Ovary (tissue), 3 donors: ENCODE measurements around the gene MARK2.

Experiments
- EP300 ChIP-seq: sonication (generic); formaldehyde crosslinking; IDR thresholded peaks from one replicate; pipeline ENCODE4 v1.6.1; 2017; ENCODE audit warnings: antibody characterized with exemption
- POLR2A ChIP-seq: fragments of 450-650 bp; IDR thresholded peaks from one replicate; pipeline ENCODE4 v1.6.1; 2017; ENCODE audit warnings: antibody characterized with exemption, mild to moderate bottlenecking, moderate library complexity
- TF ChIP-seq, protein P1 (sequence below), 3 donors: fragments of 450-650 bp in 2 of 3; fragments of 200-600 bp in 1 of 3; IDR thresholded peaks; one replicate each; pipeline versions ENCODE4 v1.5.1 to v1.8.0; 2016 to 2022; ENCODE audit warnings: antibody characterized with exemption in 3 of 3, mild to moderate bottlenecking in 1 of 3
- donor health status: DM: no; HTN: no; CAD: no.

DNA sequence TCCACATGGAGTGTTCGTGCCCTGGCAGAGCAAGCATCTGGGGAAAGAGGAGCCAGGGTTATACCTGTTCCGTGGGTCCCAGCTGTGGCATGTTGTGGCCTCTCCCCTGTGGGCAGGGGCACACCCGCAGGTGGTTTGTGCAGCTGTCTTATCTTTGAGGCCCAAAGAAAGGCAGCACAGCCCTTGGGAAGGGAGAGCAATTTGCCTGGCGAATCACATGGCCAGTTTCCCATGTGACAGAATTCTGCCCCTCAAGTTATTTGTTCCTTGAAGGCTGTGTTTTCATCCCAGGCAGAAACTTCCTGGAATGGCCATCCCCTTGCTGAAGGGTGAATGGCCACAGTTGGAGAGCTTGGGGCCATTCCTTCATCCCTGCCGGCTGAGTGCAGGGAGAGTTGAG lies 119.1 kb downstream of the MARK2 start:
- TF ChIP-seq, protein P1, sequence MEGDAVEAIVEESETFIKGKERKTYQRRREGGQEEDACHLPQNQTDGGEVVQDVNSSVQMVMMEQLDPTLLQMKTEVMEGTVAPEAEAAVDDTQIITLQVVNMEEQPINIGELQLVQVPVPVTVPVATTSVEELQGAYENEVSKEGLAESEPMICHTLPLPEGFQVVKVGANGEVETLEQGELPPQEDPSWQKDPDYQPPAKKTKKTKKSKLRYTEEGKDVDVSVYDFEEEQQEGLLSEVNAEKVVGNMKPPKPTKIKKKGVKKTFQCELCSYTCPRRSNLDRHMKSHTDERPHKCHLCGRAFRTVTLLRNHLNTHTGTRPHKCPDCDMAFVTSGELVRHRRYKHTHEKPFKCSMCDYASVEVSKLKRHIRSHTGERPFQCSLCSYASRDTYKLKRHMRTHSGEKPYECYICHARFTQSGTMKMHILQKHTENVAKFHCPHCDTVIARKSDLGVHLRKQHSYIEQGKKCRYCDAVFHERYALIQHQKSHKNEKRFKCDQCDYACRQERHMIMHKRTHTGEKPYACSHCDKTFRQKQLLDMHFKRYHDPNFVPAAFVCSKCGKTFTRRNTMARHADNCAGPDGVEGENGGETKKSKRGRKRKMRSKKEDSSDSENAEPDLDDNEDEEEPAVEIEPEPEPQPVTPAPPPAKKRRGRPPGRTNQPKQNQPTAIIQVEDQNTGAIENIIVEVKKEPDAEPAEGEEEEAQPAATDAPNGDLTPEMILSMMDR (IDR thresholded peaks at IDR 0.05): no peak
- no peak for TF ChIP-seq POLR2A
- no peak for TF ChIP-seq EP300
